Large intestine (tissue), 3 donors: Measurements from ENCODE around the gene EXOSC7. TPM values are rescaled to one million over a fixed set of nuclear protein-coding genes. Genes with fewer than 3 reads are reported as not detected.
A peak's percentile ranks its signal among the peaks of the same experiment; 100 is the strongest.

Source experiments
- DNase-seq, 2 donors: peaks; one replicate each; pipeline versions ENCODE4 v3.0.0 to v3.0.0-alpha.2; 2013
- H3K27ac ChIP-seq: one replicate; pipeline ENCODE4 v1.5.1; 2013; ENCODE audit warnings: low read length
- H3K27me3 ChIP-seq: 2 replicates; pipeline ENCODE4 v1.6.1; 2013; ENCODE audit warnings: low read length; ENCODE audit not compliant: control insufficient read depth, insufficient read depth
- H3K36me3 ChIP-seq: 2 replicates; pipeline ENCODE4 v1.6.1; 2013; ENCODE audit warnings: low read length; ENCODE audit not compliant: control insufficient read depth, insufficient read depth
- H3K4me1 ChIP-seq: one replicate; pipeline ENCODE4 v1.6.1; 2013; ENCODE audit warnings: low read length; ENCODE audit not compliant: control insufficient read depth, insufficient read depth
- H3K4me3 ChIP-seq: one replicate; pipeline ENCODE4 v1.5.1; 2013; ENCODE audit warnings: low read length
- H3K9me3 ChIP-seq: one replicate; pipeline ENCODE4 v1.6.1; 2013; ENCODE audit warnings: mild to moderate bottlenecking, low read depth, low read length, moderate library complexity; ENCODE audit not compliant: control insufficient read depth
- WGBS: methylation state at CpG from one replicate; pipeline ENCODE4 v1.1.5; 2013; ENCODE audit warnings: low lambda C conversion rate; ENCODE audit not compliant: insufficient coverage; 5-methylcytosine and 5-hydroxymethylcytosine counted together
- polyA plus RNA-seq: library from polyadenylated mRNA; unstranded; fragments of 120-200 nt; gene quantifications from one replicate; pipeline ENCODE4 v1.2.1, GENCODE V29; 2013

Gene EXOSC7
- polyA plus RNA-seq, 1 donor: 38.1 TPM

DNA sequence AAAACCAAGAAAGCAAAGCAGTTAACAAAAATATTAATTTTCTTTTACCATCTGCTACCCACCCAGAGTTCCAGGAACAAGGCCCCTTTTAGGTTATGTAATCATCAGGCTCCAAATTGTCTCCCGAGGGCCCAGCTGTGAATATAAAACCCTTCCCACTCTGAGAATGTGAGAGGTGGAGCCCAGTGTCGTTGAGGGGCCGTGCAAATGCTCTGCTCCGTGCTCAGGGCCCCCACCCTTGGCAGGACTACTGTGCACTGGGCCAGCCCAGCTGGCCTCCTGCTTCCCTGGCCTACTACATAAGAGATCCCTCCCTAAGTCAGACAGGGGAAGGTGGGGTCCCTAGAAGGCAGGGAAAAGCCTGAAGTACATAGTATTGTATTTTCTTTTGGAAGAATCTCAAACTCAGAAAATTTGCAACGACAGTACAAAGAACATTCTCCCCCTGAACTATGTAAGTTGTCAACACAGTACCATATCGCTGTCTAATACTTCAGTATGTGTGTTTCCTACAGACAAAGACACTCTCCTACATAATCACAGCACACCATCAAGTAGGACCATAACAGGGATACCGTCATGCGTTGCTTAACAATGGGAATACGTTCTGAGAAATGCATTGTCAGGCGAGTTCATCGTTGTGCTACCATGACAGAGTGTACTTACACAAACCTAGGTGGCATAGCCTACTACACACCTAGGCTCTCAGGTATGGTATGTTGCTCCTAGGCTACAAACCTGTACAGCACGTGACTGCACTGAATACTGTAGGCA lies 45.7 kb downstream of the EXOSC7 start:
- no peaks in the 10 kb centered on the region for H3K9me3 ChIP-seq
- DNase-seq: peak in 1 of 2 donors; percentile 24
- no peak overlapping the region for H3K27ac ChIP-seq
- H3K4me3 ChIP-seq: no peak overlapping the region
- WGBS: no CpG with 5 or more reads among the region's 12 CpGs
- peaks cover 3% of the 10 kb centered on the region for H3K36me3 ChIP-seq
- H3K4me1 ChIP-seq: peaks cover 5% of the 10 kb centered on the region
- H3K27me3 ChIP-seq: peaks cover 4% of the 10 kb centered on the region

DNA sequence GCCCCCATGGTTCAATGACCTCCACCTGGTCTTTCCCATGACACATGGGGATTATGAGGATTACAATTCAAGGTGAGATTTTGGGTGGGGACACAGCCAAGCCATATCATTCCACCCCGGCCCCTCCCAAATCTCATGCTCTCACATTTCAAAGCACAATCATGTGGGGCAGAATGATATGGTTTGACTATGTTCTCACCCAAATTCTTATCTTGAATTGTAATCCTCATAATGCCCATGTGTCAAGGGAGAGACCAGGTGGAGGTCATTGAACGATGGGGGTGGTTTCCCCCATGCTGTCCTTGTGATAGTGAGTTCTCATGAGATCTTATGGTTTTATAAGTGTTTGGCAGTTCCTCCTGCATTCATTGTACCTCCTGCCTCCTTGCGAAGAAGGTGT lies 47.6 kb downstream of the EXOSC7 start:
- Histone ChIP-seq H3K4me1 (peaks cover 9% of the 10 kb centered on the region), H3K9me3 (no peaks in the 10 kb centered on the region), H3K27me3 (peaks cover 4% of the 10 kb centered on the region), H3K4me3 (no peak overlapping the region), H3K36me3 (no peaks in the 10 kb centered on the region), H3K27ac (no peak overlapping the region)
- DNase-seq: no peak
- 71% methylated on average over 1 of the region's 3 CpGs for WGBS

DNA sequence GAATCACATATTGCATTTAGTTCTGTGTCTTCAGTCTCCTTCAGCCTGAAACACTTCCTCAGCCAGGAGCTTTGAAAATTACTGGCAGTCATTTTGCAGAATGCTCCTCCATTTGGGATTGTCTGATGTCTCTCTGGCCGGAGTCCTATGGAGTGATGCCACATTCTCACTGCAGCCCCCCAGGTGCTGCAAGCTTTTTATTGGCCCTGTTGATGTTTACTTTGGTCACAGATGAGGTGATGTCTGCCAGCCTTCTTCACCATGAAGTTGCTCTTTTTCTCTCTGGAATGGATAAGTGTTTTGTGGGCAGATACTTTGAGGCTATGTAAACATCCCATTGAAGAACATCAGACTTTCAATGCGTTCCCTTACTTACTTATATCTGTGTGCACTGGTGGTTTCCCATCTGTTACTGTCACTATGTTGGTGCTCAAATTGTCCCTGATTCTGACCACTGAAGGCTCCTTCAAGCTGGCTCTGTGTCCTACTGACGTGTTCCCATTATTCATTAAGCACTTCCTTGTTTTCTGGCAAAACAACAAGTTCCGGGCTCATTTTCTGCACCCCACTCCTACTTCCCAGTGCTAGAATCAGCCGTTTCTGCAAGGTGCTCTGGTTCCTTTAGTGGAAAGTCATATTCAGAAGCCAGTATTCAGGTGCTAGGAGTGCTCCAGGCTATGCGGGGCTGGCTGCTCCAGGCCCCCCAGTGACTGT lies 48.7 kb downstream of the EXOSC7 start:
- Histone ChIP-seq H3K27ac (no peak overlapping the region), H3K9me3 (no peaks in the 10 kb centered on the region), H3K36me3 (no peaks in the 10 kb centered on the region), H3K4me1 (peaks cover 9% of the 10 kb centered on the region), H3K27me3 (peaks cover 4% of the 10 kb centered on the region), H3K4me3 (no peak overlapping the region)
- DNase-seq: no peak
- WGBS: 80% methylated on average over 1 of the region's 6 CpGs

DNA sequence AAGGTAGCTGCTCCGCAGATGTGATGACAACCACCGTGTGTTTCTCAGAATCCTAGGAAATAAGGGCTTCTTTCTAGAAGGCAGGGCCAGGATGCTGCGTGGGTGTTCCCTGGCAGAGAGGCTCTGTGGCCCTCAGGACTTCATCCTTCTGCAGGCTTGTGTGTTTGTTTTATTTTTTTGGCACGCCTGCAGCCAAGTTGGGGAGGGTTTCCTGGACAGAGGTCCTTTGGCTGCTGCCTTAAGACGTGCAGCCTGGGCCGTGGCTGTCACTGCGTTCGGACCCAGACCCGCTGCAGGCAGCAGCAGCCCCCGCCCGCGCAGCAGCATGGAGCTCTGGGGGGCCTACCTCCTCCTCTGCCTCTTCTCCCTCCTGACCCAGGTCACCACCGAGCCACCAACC lies 50.0 kb downstream of the EXOSC7 start, which contains the start of gene CLEC3B:
TSS of gene CLEC3B (plus strand) at position 266 of the 400 bp plus-strand sequence. CDS start at position 326, 60 bp downstream.
- Histone ChIP-seq H3K27me3 (peaks cover 4% of the 10 kb centered on the region), H3K4me3 (no peak within 1 kb of the TSS), H3K36me3 (no peaks in the 10 kb centered on the region), H3K9me3 (no peaks in the 10 kb centered on the region), H3K4me1 (peaks cover 9% of the 10 kb centered on the region), H3K27ac (peak within 1 kb of the TSS; percentile 18)
- peak in 1 of 2 donors; percentile 43 for DNase-seq
- WGBS: no CpG with 5 or more reads among the region's 13 CpGs

DNA sequence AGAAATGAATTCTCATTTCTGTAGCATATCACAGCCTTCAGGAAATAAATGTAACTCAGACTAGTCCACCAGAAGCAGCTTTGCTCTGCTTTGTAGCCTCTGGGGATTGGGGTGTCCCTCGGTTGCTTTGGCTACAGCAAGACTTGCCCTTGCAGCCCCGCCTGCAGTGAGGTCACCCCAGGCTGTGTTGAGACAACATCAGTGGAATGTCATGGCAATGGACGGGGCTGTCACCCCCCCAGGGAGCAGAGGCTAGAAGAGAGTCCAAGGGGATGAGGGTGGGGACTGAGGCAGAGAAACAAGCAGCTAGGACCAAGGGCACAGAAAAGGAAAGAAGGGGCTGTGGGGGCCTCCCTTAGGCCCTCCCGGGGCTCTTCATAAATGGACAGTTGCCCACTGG lies 50.9 kb downstream of the EXOSC7 start:
- Histone ChIP-seq H3K4me1 (peaks cover 7% of the 10 kb centered on the region), H3K4me3 (no peak overlapping the region), H3K9me3 (no peaks in the 10 kb centered on the region), H3K36me3 (no peaks in the 10 kb centered on the region), H3K27ac (no peak overlapping the region), H3K27me3 (peaks cover 4% of the 10 kb centered on the region)
- no CpG with 5 or more reads among the region's 4 CpGs for WGBS
- DNase-seq: peak; percentile 44 to 59

DNA sequence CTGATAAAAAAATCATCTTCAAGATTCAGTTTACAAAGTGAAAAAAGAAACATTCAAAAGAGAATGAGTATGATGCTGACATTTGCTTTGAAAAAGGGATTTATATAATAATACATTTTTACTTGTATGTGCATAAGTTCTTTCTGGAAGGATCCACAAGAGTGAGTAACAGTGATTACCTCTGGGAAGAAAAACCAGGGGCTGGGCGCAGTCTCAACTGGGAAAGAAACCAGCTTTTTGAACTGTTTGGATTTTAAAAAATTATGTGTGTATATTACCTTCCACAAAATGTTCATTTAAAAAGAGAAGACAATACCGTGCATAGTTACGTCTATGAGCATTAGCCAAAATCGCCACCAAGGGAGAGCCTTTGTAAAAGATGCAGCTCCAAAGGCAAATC lies 51.4 kb downstream of the EXOSC7 start:
- peaks cover 4% of the 10 kb centered on the region for H3K27me3 ChIP-seq
- no peak for DNase-seq
- no peak overlapping the region for H3K27ac ChIP-seq
- no peaks in the 10 kb centered on the region for H3K9me3 ChIP-seq
- H3K4me3 ChIP-seq: no peak overlapping the region
- WGBS: no CpG with 5 or more reads among the region's 4 CpGs
- peaks cover 7% of the 10 kb centered on the region for H3K4me1 ChIP-seq
- no peaks in the 10 kb centered on the region for H3K36me3 ChIP-seq

DNA sequence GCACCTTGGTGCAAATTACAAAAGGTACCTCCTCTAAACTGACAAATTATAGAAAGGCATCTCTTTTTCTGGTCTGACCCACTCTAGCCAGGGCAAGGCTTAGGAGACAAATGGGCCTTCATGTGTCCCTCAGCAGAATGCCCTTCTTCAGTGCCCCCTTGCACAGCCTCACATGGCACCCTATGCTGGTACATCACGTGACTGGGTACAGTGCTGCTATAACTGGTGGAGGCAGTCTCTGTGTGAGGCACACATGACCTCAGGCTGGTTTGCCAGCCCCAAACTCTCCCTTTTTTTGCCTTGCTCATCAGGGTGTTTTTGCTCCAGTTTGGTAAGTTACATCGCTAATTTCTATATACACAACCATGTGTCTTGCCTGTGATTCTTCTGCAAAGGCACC lies 53.2 kb downstream of the EXOSC7 start:
- no peak overlapping the region for H3K4me3 ChIP-seq
- H3K36me3 ChIP-seq: no peaks in the 10 kb centered on the region
- H3K4me1 ChIP-seq: peaks cover 7% of the 10 kb centered on the region
- H3K27me3 ChIP-seq: peaks cover 8% of the 10 kb centered on the region
- no peaks in the 10 kb centered on the region for H3K9me3 ChIP-seq
- no peak overlapping the region for H3K27ac ChIP-seq
- no peak for DNase-seq
- WGBS: no CpG with 5 or more reads among the region's 2 CpGs

DNA sequence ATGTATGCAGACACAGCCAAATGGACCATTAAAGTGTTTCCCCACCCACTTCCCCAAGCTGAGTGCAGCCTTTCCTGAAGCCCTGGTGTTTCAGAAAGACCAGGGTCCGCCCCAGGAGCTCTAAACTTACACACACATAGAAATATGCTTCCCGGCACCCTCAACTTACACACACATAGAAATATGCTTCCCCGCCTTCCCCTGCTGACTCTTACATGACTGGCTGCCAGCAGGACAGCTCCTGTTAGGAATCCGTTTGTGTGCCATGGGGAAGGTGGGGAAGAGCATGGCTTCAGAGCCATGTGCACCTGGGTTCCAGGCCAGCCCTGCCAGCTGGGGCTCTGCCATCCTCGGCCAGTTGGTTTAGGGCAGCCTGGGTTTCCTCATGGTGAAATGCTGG lies 53.6 kb downstream of the EXOSC7 start:
- no CpG with 5 or more reads among the region's 5 CpGs for WGBS
- Histone ChIP-seq H3K9me3 (no peaks in the 10 kb centered on the region), H3K4me3 (no peak overlapping the region), H3K27me3 (peaks cover 9% of the 10 kb centered on the region), H3K4me1 (peaks cover 7% of the 10 kb centered on the region), H3K27ac (no peak overlapping the region), H3K36me3 (no peaks in the 10 kb centered on the region)
- DNase-seq: no peak

DNA sequence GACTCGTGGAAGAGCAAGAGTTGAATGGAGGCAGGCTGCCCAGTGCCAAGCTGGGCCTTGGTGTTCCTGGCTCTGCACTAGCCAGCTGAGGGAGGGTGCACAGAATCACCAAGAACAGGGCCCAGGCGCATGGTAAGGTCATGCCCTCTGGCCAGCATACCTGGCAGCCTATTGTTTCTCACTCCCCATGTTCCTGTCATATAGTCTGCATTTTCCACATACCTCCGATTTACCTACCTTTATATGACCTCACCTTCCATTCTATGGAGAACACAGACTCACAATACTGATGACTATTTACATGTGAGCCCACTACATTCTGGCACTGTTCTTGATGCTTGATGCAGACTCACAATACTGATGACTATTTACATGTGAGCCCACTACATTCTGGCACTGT lies 55.5 kb downstream of the EXOSC7 start:
- no peaks in the 10 kb centered on the region for H3K9me3 ChIP-seq
- no peak overlapping the region for H3K27ac ChIP-seq
- no CpG with 5 or more reads among the region's 3 CpGs for WGBS
- no peak for DNase-seq
- H3K4me3 ChIP-seq: no peak overlapping the region
- peaks cover 9% of the 10 kb centered on the region for H3K4me1 ChIP-seq
- H3K36me3 ChIP-seq: no peaks in the 10 kb centered on the region
- H3K27me3 ChIP-seq: peaks cover 23% of the 10 kb centered on the region

DNA sequence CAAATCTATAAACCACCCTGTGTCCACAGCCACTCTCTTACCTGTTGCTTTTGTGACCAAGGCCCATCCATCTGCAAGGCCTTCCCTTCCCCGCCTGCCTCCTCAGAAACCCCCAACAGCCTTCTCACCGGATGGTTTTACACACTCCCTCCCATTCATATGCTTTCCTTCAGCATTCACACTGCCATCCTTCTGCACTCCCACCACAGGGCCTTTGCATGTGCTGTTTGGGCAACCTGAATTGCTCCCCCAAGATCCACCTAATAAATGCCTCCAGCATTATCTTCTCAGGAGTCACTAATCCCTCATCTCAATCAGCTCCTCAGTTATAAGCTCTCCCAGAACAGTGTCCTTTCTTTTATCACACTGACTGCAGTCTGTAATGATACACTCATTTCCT lies 56.1 kb downstream of the EXOSC7 start:
- DNase-seq: no peak
- Histone ChIP-seq H3K4me3 (no peak overlapping the region), H3K9me3 (no peaks in the 10 kb centered on the region), H3K36me3 (no peaks in the 10 kb centered on the region), H3K4me1 (peaks cover 3% of the 10 kb centered on the region), H3K27me3 (peaks cover 27% of the 10 kb centered on the region), H3K27ac (no peak overlapping the region)
- WGBS: no CpG with 5 or more reads among the region's 2 CpGs
